H1 (cell line): Measurements from ENCODE around the gene ARMC3. TPM values are rescaled to one million over a fixed set of nuclear protein-coding genes. Genes with fewer than 3 reads are reported as not detected.

Experiments used
- EP300 ChIP-seq, 2 experiments: IDR thresholded peaks; 1 replicate in 1 of 2; 2 replicates in 1 of 2; pipeline ENCODE4 v1.6.1; 2011 to 2012; ENCODE audit warnings: low read depth in 2 of 2, low read length in 2 of 2, mild to moderate bottlenecking in 2 of 2, borderline replicate concordance in 1 of 2, inconsistent platforms in 1 of 2, moderate library complexity in 1 of 2
- polyA plus RNA-seq, 7 experiments: library from polyadenylated mRNA; depleted of rRNA in 3 of 7; stranded (reverse) in 5 of 7; unstranded in 2 of 7; fragments of >200 nt in 5 of 7; fragments of 200-250 nt in 2 of 7; gene quantifications; 1 replicate in 5 of 7; 2 replicates in 1 of 7; 4 replicates in 1 of 7; pipeline versions ENCODE4 v1.2.1 to v1.2.3, GENCODE V29; 2011 to 2013; ENCODE audit warnings: missing spikeins in 2 of 7, mixed read lengths in 2 of 7
- total RNA-seq: library from RNA; stranded (reverse); fragmentation: NEBNext Ultra II Directional; extraction: Animal tissue kit (Norgen Biotek cat#: 25700); gene quantifications from 2 replicates; pipeline ENCODE4 v1.2.1, GENCODE V29; 2021

ARMC3 gene
- total and polyA plus RNA-seq, 2 of the 8 experiments (the other 6 are each of a cell fraction or from before 2014, with no cell fraction given): 0.15 TPM

- no peak for TF ChIP-seq EP300 (IDR thresholded peaks at IDR 0.05; ENCODE audit: borderline replicate concordance in 1 of 2, low read depth in 2 of 2, low read length in 2 of 2)
Measured at GRCh38 chr10:23051855-23052331, 124.0 kb downstream of the ARMC3 start (continued).
